HL-60/S4 (cell line): Measurements from ENCODE around the gene SF3A2.
"Not testable (repeated sequence)": the region's sequence is repeated elsewhere in the genome, so short reads cannot be mapped to it uniquely, and the experiment has no call there.

ENCODE experiments used
- in situ Hi-C: fragments of 300-500 bp; cut with MboI; formaldehyde crosslinking; loops from 2 replicates; pipeline ENCODE4 v1.14.3; 2022; ENCODE audit warnings: low sequenced_read_pairs

The SF3A2 gene, protein sequence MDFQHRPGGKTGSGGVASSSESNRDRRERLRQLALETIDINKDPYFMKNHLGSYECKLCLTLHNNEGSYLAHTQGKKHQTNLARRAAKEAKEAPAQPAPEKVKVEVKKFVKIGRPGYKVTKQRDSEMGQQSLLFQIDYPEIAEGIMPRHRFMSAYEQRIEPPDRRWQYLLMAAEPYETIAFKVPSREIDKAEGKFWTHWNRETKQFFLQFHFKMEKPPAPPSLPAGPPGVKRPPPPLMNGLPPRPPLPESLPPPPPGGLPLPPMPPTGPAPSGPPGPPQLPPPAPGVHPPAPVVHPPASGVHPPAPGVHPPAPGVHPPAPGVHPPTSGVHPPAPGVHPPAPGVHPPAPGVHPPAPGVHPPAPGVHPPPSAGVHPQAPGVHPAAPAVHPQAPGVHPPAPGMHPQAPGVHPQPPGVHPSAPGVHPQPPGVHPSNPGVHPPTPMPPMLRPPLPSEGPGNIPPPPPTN

DNA sequence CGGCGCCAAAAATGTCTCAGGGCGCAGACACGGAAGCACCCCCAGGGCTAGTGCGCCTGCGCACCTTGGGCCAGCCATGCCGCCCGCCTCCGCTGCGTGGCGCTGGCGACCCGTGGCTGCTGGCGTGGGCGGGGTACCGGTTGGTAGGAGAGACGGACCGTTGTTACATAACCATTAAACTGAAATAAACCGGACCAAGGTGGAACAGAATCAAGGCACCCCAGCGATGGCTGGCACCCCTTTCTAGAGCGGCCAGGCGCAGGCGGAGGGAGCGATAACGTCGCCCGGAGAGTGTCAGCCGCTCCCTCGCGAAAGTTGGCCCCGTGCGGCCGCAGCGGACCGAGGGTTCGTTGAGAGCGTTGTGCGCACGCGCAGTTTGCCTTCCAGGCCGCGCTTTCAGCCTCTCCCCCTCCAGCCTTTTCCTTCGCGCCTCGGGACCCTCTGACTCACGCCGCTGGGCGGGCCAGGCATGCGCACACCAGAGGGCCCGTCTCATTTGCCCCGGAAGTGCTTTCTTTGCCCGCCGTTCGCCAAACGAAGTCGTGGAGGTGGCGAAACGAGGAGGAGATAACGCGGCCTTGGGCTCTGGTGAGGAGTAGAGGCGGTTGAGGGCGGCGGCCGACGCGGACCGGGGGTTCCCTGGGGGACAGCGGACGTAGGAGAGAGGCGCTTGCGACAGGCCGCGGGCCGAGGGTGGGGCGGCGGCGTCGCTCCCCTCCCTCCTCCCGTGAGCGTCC is at the start of gene SF3A2, which contains the start of gene PLEKHJ1:
SF3A2 (plus strand) TSS at position 511 of the 737 bp plus-strand sequence. CDS start 6,595 bp downstream, outside the sequence.
PLEKHJ1 (minus strand) TSS at position 16 of the 737 bp plus-strand sequence. CDS start 81 bp downstream, outside the sequence.
- in situ Hi-C loops, result no loop called here

DNA sequence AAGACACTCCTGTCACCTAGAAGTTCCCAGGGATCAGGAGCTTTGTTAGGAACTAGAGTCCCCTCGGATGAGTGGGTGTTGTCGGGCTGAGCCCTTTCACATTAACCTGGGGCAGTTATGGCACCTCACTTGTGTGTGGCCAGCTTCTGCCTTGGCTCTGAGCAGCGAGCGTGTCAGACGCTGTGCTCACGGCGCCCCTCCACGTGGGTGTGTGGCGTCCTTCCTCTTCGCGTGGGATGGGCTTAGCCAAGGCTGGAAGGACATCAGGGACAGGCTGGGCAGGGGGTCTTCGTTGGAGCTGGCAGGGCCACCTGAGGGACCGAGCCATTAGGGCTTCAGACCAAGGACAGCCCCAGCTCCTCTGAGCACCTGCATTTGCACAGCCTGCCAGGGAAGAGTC is 49.5 kb upstream of the SF3A2 start:
- in situ Hi-C loops, result no loop called here

DNA sequence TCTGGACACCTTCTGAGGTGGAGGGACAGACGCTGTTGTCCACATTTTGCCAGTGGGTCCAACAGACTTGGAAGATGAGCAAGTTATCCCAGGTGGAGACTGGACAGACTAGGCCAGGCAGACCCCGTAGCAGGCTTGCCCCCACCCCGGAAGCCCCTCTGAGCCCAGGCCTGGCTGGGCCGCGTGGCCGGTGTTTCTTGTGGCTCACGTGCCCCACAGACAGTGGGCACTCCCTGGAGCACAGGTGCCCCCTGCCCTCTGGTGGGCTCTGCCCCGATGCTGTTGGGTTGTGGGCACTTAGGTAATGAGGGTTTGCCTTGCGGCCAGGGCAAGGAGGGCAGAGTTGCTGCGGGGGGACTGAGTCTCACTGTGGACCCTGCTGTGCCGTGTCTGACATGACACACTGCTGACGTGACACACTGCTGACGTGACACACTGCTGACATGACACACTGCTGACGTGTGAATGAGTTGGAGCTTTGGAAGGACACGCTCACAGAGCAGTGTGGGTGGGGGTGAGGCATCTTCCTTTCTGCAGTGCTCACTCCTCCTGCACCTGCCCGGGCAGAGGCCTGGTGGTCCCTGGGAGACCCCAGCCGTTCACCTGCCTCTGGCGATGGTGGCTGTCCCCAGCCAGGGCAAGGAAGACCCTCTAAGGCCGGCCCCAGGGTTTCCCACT is 47.8 kb upstream of the SF3A2 start:
- in situ Hi-C loops, result no loop called here

DNA sequence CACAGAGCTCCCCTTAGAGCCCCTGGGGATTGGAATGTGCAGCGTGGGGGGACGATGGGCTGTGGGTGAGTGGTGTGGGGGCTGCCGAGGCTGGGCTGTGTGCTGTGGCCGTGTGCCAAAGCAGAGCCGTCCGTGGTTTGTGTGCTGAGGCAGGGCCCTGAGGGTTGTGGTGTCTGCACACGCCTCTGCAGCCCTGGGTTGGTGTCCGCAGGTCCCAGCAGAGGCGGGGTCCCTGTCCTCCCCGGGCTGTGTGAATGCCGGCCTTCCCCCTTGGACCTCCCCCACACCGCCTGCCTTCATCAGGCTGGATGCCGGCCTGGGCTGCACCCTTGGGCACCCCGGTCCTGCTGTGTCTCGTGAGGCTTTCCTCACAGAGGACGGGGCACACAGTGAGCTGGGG is 46.7 kb upstream of the SF3A2 start:
- in situ Hi-C loops, result no loop called here

DNA sequence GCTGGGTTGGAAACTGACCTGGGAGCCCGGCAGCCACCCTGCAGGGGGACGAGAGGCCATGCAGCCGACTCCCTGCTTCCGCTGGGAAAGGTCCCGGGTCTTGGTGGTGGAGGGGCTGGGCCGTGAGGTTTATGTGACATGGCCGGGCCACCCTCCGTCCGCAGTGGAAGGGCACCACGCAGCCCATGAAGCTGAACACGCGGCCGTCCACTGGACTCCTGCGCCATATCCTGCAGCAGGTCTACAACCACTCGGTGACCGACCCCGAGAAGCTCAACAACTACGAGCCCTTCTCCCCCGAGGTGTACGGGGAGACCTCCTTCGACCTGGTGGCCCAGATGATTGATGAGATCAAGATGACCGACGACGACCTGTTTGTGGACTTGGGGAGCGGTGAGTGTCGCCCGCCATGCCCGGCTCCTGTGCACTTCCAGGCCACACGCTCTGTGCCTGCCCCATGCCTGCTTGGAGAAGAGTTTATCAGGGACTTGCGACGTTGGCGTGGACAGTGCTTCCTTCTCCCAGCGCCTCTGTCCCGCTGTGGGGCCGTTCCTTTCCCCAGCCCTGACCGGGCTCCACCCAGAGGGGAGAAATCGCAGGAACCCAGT is 45.7 kb upstream of the SF3A2 start:
- in situ Hi-C loops, result no loop called here

DNA sequence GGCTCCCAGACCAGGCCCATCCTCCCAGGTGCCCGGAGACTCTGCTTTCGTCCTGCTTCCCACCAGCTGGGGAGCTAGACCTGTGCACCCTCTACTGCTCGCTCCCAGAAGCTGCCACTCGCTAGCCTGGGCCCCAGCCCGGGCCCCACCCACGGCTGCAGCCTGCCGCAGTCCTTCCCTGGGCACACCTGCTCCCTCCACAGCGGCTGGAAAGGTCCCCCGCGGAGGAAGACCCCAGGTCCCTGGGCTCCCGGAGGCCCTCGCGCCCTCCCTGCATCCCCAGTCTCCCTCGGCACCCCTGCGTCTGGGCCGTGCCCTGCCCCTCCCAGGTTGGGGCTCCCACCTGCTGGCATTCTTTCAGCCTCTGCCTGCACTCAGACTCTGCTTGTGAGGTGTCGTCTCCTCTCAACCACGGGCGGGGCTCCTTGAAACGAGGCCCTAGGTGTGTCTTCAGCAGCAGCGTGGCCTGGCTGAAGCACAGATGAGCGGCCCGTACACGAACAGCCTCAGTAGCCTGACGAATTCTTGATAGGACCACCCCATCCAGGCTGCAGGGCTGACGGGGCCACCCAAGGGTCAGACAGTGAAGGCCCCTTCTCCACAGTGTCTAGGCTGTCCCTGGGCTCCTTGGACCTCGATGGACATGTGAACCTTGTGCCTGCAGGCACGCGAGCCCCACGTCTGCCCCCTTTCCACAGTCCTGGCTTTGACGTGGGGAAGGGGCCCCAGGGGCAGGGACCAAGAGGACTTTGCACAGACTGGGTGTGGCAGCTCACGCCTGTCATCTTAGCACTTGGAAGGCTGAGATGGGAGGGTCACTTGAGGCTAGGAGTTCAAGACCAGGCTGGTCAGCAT is 44.9 kb upstream of the SF3A2 start:
- in situ Hi-C loops, result no loop called here

DNA sequence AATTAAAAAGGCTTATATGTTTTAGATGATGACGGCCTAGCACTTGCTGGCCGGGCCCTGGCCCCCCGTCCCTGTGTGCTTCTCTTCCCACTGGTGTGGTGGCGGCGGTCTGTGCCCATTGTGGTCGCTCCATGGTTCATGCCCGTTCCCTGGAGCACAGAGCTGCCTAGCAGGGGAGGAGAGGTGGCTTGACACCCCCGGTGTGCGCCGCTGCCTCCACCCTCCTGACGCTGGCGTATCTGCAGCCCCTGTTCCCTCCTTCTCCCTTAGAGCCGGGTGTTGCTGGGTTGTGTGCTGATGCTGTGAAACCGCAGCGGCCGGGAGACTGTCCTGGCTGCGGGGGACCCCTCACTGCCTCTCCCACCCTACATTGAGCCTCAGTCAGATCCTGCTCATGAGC is 43.8 kb upstream of the SF3A2 start:
- in situ Hi-C loops, result no loop called here

DNA sequence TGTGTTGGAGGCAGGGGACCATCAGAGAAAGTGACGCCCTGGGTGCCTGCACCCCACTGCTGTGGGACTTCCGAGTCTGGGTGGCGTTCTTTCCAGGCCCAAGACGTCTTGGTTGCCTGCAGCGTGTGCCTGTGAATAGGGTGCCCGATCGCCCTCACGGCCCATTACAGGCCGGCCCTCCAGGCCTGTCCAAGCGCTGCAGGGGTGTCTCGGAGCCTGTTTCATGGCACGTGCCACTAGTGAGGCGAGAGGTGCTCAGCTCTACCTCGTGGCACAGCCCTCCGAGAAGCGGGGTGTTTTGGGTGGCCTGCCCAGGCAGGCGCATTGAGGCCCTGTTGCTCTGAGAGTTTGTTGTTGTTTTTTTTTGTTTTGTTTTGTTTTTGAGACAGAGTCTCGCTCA is 42.8 kb upstream of the SF3A2 start:
- in situ Hi-C loops, result no loop called here

DNA sequence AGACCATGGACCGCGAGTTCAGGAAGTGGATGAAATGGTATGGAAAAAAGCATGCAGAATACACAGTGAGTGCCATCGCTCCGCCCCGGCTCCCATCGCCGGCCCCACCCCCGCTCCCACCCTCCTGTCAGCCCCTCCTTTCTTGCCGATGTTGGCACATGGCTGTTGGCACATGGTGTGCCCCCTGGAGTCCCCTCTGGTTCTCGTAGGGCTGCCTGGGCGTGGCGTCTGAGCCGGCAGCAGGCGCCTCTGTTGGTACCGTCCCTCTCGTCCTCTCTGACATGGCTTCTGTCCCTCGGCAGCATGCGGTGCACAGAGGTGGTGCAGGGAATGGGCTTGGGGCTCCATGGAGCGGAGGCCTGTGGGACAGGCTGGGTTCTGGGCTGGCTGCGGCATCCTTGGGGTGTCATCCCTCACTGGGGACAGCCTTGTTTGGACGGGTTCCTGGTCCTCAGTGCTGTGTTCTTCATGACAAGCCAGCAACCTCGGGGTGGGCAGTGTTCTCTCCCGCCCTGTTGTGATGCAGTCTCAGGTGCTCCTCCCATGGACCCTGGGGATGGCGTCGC is 42.0 kb upstream of the SF3A2 start:
- in situ Hi-C loops, result no loop called here

DNA sequence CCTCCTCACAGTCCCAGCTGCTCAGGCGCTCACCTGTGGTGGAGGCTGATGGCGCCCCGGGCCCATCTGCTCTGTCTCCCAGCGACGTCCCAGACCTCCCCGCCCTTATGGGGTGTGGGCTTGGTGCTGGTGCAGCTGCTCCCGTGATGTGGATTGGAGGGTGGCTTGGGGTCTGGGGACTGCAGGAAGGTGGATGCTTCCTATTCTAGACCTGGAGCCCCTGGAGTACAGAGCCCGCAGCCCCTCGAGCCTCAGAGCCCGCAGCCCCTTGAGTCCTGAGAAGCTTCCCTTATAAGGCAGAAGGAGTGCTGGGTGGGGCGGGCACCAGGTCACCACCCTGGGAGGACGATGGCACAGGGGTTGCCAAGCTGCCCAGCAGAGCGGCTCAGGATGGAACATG is 41.3 kb upstream of the SF3A2 start:
- in situ Hi-C loops, result no loop called here

DNA sequence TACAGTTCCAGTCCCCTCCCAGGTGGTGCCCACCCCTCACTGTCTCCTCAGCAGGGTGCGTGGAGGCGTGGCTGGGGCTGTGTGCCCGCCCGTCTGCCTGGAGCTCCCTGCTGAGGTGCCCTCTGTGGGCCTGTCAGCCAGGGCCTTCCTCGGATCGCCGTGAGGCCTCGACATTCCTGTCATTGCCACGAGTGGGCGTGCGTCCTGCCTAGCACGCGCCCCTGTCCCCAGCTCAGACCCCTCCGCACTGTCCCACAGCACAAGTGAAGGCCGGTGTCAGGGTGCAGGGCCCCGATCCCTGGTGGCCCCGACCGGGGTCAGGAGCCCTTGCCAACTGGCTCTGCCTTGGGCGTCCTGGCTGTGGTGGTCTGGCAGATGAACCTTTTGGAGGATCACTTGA is 40.7 kb upstream of the SF3A2 start:
- in situ Hi-C loops, result no loop called here

DNA sequence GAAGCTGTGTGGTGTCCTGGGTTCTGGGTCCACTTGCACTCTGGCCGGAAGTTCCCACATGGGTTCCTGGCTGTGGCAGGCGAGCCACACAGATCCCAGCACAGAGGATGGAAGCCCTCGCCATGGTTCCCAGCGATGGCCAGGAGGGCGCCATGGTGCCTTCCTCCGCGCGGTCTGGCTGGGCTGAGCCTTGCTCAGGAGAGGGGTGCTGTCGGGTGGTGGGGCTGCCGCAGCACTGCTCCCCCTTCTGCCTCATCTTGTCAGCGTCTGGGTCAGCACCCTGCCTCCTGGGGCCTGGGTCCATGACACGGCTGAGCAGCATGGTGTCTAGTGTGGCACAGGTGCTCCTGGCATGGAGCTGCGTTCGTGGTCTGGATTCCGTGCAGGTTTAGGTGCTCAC is 39.4 kb upstream of the SF3A2 start:
- in situ Hi-C loops, result no loop called here

DNA sequence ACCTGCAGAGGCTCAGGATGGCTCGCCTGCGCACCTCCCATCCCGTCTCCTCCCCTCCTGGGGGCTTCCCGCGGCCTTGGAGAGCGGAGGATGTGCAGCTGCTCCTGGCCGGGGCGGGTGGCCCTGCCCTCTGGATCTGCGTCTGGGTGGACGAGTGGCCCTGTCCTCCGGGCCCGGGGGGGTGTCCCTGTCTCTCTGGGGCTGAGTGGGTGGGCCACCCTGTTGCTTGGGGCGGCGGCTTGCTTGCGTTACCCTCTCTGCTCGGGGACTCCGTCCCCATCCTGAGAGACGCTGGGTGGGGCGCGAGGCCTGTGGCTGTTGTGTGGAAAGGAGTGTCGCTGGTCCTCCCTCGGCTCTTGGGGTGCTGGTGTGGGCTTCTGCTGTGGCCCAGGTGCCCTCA is 38.3 kb upstream of the SF3A2 start:
- in situ Hi-C loops, result no loop called here

DNA sequence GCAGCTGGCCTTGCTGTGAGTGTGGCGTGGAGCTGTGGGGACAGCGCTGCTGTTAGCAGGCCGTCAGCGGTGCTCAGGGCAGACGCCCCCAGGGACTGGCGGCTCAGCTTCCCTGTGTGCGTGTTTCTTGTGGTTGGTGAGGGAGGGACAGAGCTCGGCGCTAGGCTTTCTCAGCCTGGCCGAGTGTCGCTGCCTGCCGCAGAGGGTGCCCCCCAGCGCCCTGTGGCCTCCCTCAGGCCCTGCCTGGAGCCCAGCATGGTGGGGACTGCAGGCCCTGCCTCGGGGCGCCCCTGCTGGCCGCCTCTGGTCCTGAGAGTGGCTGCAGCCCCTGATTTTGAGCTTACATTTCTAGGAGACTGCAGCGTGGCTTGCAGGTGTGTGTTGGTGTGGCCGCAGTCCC is 37.4 kb upstream of the SF3A2 start:
- in situ Hi-C loops, result no loop called here

DNA sequence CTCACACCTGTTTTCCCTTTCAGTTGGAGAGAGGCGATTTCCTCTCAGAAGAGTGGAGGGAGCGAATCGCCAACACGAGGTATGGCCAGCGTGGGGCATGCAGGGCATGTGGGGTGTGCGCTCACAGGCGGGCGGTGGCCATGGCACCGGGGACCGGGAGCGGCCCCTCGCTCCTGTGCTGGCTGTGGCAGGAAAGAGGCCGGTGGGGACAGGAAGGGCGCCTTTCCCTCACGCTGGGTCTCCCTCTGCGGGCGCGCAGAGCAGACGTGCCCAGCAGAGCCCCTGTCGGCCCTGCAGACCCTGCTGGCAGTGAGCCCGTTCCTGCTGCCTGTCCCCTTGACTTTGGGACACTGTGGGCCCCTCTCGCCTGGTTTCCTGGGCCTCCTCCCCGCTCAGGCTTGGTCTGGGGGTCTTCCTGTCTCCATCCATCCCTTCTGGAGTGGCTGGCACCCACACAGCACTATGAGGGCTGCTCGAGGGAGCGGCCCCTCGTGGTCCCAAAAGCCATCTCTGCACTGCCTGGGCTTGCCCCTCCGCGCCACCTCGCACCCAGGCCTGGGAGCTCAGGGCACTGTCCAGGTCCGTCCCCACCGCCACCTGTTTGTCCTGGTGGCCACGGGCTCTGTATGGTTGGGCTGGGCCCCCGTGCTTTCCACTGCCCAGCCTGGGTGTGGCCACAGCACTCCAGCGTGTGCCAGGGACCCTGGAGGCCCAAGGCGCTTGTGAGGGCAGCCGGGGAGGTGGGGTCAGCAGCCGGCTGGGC is 36.6 kb upstream of the SF3A2 start:
- in situ Hi-C loops, result no loop called here

DNA sequence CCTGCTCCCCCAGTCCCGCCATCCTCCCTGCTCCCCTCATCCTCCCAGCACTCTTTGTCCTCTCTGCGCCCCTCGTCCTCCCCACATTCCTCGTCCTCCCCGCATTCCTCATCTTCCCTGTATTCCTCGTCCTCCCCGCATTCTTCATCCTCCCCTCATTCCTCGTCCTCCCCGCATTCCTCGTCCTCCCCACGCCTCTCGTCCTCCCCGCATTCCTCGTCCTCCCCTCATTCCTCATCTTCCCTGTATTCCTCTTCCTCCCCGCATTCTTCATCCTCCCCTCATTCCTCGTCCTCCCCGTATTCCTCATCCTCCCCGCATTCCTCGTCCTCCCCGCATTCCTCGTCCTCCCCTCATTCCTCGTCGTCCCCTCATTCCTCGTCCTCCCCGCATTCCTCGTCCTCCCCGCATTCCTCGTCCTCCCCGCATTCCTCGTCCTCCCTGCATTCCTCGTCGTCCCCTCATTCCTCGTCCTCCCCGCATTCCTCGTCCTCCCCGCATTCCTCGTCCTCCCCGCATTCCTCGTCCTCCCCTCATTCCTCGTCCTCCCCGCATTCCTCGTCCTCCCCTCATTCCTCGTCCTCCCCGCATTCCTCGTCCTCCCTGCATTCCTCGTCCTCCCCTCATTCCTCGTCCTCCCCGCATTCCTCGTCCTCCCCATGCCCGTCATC is 35.9 kb upstream of the SF3A2 start:
- in situ Hi-C loops, result not testable (repeated sequence)

DNA sequence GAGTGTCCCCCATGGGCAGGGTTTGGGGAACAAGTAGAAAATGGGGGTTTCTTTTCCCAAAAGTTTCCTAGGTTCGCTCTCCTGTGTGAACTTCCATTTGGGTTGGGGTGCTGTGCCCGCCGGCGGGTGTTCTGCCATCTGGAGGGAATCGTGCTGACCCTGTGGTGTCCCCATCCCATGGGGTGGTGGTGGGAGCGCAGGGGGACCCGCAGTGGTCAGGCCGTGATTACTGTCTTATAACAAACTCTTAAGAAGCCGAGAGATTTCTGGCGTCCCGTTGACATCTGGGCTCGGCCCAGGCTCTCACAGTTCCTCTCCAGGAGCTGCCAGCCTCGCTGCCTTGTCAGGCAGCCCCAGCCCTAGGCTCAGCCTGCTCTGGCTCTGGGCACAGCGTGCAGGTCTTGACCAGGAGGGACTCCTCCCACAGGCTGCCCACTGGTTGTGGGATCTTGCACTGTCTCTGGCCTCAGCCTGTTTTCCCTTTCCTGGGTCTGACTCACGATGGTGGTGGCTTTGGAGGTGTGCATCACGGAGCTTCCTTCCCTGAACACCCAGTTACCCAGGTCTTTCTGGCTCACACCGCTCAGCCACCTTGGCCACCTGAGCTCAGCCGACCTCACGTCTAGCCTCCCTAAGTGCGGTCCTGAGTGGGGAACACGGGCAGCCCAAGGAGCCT is 35.0 kb upstream of the SF3A2 start:
- in situ Hi-C loops, result no loop called here

DNA sequence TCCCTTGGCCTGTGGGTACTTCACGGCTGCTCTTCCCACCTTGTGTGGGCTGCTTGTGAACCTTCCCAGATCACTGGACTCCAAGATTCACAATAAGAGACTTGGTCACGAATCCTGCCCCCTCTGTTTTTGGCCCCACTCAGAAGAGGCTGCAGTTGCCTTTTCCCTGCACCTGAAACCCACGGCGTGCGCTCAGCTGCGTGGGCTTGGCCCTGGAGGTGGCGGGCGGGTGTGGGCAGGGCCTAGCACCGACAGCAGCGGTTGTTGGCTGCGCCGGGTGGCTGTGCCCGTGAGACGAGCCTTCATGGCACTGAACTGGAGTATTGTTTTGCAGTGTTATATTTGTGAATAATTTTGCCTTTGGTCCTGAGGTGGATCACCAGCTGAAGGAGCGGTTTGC is 34.3 kb upstream of the SF3A2 start:
- in situ Hi-C loops, result no loop called here
